Caco-2 (cell line): ENCODE measurements around the gene VASN. TPM values are rescaled to one million over a fixed set of nuclear protein-coding genes. Genes with fewer than 3 reads are reported as not detected.

ENCODE experiments used
- BruUV-seq: library from RNA; stranded (reverse); fragments of 400-500 nt; replicated peaks from 2 replicates; lab custom pipeline; 2021; lab: Mats Ljungman, UMichigan
- CTCF ChIA-PET: fragments of 300-600 bp; sonication (Branson Sonifier 250); formaldehyde crosslinking; loops from one replicate; lab custom pipeline; 2022; ENCODE audit warnings: antibody characterized with exemption; lab: Charles Lee
- POLR2A ChIA-PET: fragments of 300-600 bp; sonication (Branson Sonifier 250); formaldehyde crosslinking; loops from one replicate; lab custom pipeline; 2022; ENCODE audit warnings: antibody characterized with exemption; lab: Charles Lee
- DNase-seq, 2 experiments: peaks; one replicate each; pipeline versions ENCODE4 v3.0.0 to v3.0.0-alpha.2; 2020 to 2022
- H3K27me3 ChIP-seq: replicated peaks from 2 replicates; pipeline ENCODE4 v1.6.0; 2011; ENCODE audit warnings: low read length; ENCODE audit not compliant: control insufficient read depth, insufficient read depth
- H3K36me3 ChIP-seq: 2 replicates; pipeline ENCODE4 v1.5.1; 2011; ENCODE audit warnings: low read length; ENCODE audit not compliant: control insufficient read depth, insufficient read depth
- H3K4me1 ChIP-seq: fragments of 250-450 bp; sonication (Bioruptor Pico); 2 replicates; pipeline ENCODE4 v1.5.1; 2020; ENCODE audit warnings: mild to moderate bottlenecking
- H3K4me3 ChIP-seq: 2 replicates; pipeline ENCODE4 v1.5.1; 2011; ENCODE audit warnings: low read depth, mild to moderate bottlenecking, control low read depth, low read length
- H3K9me3 ChIP-seq: fragments of 250-450 bp; sonication (Bioruptor Pico); 2 replicates; pipeline ENCODE4 v1.5.1; 2020; ENCODE audit warnings: mild to moderate bottlenecking, moderate library complexity
- H3K27ac Mint-ChIP-seq: one replicate; pipeline ENCODE4 v1.8.0; 2022; ENCODE audit warnings: mixed read lengths; ENCODE audit not compliant: unreplicated experiment
- H3K27me3 Mint-ChIP-seq: one replicate; pipeline ENCODE4 v1.8.0; 2022; ENCODE audit warnings: mixed read lengths; ENCODE audit not compliant: insufficient read depth, unreplicated experiment
- H3K36me3 Mint-ChIP-seq: one replicate; pipeline ENCODE4 v1.8.0; 2022; ENCODE audit warnings: mild to moderate bottlenecking, mixed read lengths; ENCODE audit not compliant: insufficient read depth, unreplicated experiment
- H3K4me1 Mint-ChIP-seq: one replicate; pipeline ENCODE4 v1.8.0; 2022; ENCODE audit warnings: low read depth, mixed read lengths; ENCODE audit not compliant: unreplicated experiment
- H3K4me3 Mint-ChIP-seq: one replicate; pipeline ENCODE4 v1.8.0; 2022; ENCODE audit warnings: mild to moderate bottlenecking, moderate library complexity, mixed read lengths; ENCODE audit not compliant: unreplicated experiment
- H3K9me3 Mint-ChIP-seq: one replicate; pipeline ENCODE4 v1.8.0; 2022; ENCODE audit warnings: mixed read lengths; ENCODE audit not compliant: unreplicated experiment
- intact Hi-C: fragments of 100-400 bp; cut with micrococcal nuclease; formaldehyde crosslinking; loops from one replicate; pipeline ENCODE4 v1.10.0; 2022; ENCODE audit not compliant: unreplicated experiment
- total RNA-seq: library from RNA; stranded (reverse); gene quantifications from 2 replicates; pipeline ENCODE4 v1.2.3, GENCODE V29; 2022
- TF ChIP-seq, protein P1 (sequence below), 2 experiments: fragments of 200-600 bp in 1 of 2; IDR thresholded peaks; 1 replicate in 1 of 2; 2 replicates in 1 of 2; pipeline versions ENCODE4 v1.5.1 to v1.8.0; 2011 to 2022; ENCODE audit warnings: antibody characterized with exemption in 1 of 2, control low read depth in 1 of 2, inconsistent platforms in 1 of 2, low read depth in 1 of 2, low read length in 1 of 2, mild to moderate bottlenecking in 1 of 2, moderate library complexity in 1 of 2; ENCODE audit not compliant: insufficient read depth in 1 of 2, severe bottlenecking in 1 of 2, unreplicated experiment in 1 of 2

Gene VASN
- total RNA-seq, 1 experiment from 2014 or later, result 2.7 TPM

DNA sequence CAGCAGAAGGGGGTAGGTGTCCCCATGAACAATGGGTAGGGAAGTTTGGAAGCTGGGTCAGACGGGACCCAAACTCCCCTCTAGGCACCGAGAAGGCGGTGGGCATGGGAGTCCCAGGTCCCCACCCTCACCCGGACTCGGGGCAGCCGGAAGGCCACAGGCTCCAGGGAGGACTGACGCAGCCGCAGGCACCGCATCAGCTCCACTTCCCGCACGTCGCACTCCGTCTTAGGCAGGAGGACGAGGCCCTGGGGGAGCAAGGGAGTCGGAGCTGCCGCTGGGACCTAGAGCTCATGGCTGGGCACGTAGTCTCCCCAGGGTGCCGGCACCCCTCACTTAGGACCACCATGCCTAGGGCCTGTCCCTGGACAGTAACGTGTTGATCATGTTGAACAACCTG, 13.4 kb upstream of the VASN start:
- no peaks in the 10 kb centered on the region for H3K36me3 ChIP-seq
- intact Hi-C loops, result no loop called here
- H3K27ac Mint-ChIP-seq, result no peak overlapping the region
- H3K9me3 Mint-ChIP-seq, result no peaks in the 10 kb centered on the region
- peaks cover 6% of the 10 kb centered on the region for H3K36me3 Mint-ChIP-seq
- H3K4me3 Mint-ChIP-seq, result no peak overlapping the region
- no peaks in the 10 kb centered on the region for H3K27me3 Mint-ChIP-seq
- no peak overlapping the region for H3K4me3 ChIP-seq
- TF ChIP-seq, protein P1, sequence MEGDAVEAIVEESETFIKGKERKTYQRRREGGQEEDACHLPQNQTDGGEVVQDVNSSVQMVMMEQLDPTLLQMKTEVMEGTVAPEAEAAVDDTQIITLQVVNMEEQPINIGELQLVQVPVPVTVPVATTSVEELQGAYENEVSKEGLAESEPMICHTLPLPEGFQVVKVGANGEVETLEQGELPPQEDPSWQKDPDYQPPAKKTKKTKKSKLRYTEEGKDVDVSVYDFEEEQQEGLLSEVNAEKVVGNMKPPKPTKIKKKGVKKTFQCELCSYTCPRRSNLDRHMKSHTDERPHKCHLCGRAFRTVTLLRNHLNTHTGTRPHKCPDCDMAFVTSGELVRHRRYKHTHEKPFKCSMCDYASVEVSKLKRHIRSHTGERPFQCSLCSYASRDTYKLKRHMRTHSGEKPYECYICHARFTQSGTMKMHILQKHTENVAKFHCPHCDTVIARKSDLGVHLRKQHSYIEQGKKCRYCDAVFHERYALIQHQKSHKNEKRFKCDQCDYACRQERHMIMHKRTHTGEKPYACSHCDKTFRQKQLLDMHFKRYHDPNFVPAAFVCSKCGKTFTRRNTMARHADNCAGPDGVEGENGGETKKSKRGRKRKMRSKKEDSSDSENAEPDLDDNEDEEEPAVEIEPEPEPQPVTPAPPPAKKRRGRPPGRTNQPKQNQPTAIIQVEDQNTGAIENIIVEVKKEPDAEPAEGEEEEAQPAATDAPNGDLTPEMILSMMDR (IDR thresholded peaks at IDR 0.05; ENCODE audit: insufficient read depth in 1 of 2, low read depth in 1 of 2, low read length in 1 of 2, severe bottlenecking in 1 of 2, unreplicated experiment in 1 of 2), result no peak
- DNase-seq, result no peak
- H3K4me1 ChIP-seq, result no peaks in the 10 kb centered on the region
- POLR2A ChIA-PET, result no interaction called here
- H3K4me1 Mint-ChIP-seq, result no peaks in the 10 kb centered on the region
- H3K27me3 ChIP-seq, result no peaks in the 10 kb centered on the region
- BruUV-seq, result no TSS peak
- no peaks in the 10 kb centered on the region for H3K9me3 ChIP-seq
- CTCF ChIA-PET, result interaction anchor here (2.9 kb wide), 1 partner anchor 45 kb away, joined by 29 read pairs; no protein-coding TSS in a partner anchor

DNA sequence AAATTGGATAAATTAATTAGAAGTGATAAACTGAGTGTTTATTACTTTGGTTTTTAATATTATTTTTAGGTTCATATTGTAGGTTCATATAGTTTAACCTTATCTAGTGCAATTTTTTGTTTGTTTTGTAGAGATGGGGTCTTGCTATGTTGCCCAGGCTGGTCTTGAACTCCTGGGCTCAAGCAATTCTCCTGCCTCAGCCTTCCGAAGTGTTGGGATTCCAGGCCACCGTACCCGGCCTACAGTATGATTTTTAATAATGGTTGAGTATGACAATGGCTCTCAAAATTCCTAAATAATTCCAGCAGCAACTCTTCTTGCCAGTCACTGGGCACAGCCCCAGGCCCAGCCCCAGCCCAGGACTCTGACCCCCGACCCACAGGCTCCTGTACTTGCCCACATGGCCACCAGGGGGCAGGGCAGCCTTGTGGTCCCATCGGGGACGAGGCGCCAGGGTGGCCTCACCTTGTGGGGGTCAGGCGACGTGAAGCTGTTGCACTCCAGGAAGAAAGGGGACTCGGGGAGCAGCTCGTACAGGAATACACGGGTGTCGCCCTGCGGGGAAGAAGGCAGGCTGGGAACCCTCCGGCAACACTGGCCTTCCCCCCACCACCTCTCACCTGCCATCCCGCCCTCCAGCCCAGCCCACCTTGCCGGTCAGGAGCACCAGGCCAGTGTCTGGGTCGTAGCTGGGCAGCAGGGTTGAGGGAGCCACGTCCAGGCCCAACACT, 12.7 kb upstream of the VASN start:
- Histone ChIP-seq H3K4me3 (no peak overlapping the region), H3K9me3 (no peaks in the 10 kb centered on the region), H3K4me1 (no peaks in the 10 kb centered on the region), H3K36me3 (no peaks in the 10 kb centered on the region), H3K27me3 (no peaks in the 10 kb centered on the region)
- TF ChIP-seq, protein P1 (IDR thresholded peaks at IDR 0.05; ENCODE audit: insufficient read depth in 1 of 2, low read depth in 1 of 2, low read length in 1 of 2, severe bottlenecking in 1 of 2, unreplicated experiment in 1 of 2), result peak; percentile 87 to 94
- ChIA-PET CTCF (interaction anchor here (0.9 to 2.9 kb wide), 4 partner anchors 10 to 58 kb away, joined by 3 to 29 read pairs (median 6); partner anchors contain the start of gene CORO7), POLR2A (no interaction called here)
- no TSS peak for BruUV-seq
- no peak overlapping the region for H3K4me3 Mint-ChIP-seq
- intact Hi-C loops, result loop anchor here (1.0 kb wide), 1 partner anchor 43 kb away; no protein-coding TSS in a partner anchor
- H3K9me3 Mint-ChIP-seq, result no peaks in the 10 kb centered on the region
- H3K27ac Mint-ChIP-seq, result no peak overlapping the region
- peak in 1 of 2 experiments; percentile 80 for DNase-seq
- H3K27me3 Mint-ChIP-seq, result no peaks in the 10 kb centered on the region
- H3K36me3 Mint-ChIP-seq, result no peaks in the 10 kb centered on the region
- H3K4me1 Mint-ChIP-seq, result no peaks in the 10 kb centered on the region

DNA sequence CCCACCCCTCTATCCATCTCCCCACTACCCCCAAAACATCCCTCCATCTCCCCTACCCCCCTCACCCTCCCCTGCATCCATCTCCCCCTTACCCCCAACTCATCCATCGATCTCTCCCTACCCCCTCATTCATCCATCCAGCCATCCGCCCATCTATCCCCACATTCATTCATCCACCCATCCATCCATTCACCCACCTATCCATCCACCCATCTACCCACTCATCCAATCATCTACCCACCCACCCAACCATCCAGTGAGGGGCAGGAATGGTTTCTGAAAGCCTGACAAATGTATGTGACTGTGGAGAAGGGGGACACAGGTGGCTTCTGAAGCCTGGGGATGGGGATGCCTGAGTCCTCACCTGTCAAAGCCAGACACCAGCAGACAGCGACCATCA, 11.7 kb upstream of the VASN start:
- no peak overlapping the region for H3K27ac Mint-ChIP-seq
- POLR2A ChIA-PET, result no interaction called here
- H3K36me3 Mint-ChIP-seq, result no peaks in the 10 kb centered on the region
- no peaks in the 10 kb centered on the region for H3K9me3 Mint-ChIP-seq
- CTCF ChIA-PET, result interaction anchor here (0.9 to 2.9 kb wide), 4 partner anchors 9 to 57 kb away, joined by 3 to 29 read pairs (median 6); partner anchors contain the start of gene CORO7
- no peak overlapping the region for H3K4me3 Mint-ChIP-seq
- Histone ChIP-seq H3K36me3 (no peaks in the 10 kb centered on the region), H3K9me3 (no peaks in the 10 kb centered on the region), H3K27me3 (no peaks in the 10 kb centered on the region), H3K4me3 (no peak overlapping the region), H3K4me1 (no peaks in the 10 kb centered on the region)
- no peaks in the 10 kb centered on the region for H3K4me1 Mint-ChIP-seq
- no peaks in the 10 kb centered on the region for H3K27me3 Mint-ChIP-seq
- no peak for DNase-seq
- TF ChIP-seq, protein P1 (IDR thresholded peaks at IDR 0.05; ENCODE audit: insufficient read depth in 1 of 2, low read depth in 1 of 2, low read length in 1 of 2, severe bottlenecking in 1 of 2, unreplicated experiment in 1 of 2), result no peak
- intact Hi-C loops, result loop anchor here (1.0 kb wide), 1 partner anchor 42 kb away; no protein-coding TSS in a partner anchor
- no TSS peak for BruUV-seq
